ENCODE data around the gene TIAM1.

DNA sequence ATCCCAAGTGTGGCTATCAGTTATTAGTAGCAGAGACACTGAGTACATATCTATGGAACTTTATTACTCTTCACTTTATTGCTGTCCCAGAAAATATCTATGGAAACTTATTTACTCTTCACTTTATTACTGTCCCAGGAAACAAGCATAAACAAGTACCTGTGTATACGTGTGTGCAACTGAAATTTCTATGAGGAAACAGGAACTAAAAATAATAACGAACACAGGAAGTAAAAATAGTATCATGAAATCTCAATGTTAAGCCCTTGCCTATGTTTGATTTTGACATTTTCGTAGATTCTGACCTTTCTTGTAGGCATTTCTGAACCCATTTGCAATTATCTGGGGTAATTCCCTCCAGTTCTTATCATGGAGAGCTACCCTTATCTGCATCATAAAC lies 240.9 kb downstream of the TIAM1 start:
- TF ChIP-seq, protein P1, sequence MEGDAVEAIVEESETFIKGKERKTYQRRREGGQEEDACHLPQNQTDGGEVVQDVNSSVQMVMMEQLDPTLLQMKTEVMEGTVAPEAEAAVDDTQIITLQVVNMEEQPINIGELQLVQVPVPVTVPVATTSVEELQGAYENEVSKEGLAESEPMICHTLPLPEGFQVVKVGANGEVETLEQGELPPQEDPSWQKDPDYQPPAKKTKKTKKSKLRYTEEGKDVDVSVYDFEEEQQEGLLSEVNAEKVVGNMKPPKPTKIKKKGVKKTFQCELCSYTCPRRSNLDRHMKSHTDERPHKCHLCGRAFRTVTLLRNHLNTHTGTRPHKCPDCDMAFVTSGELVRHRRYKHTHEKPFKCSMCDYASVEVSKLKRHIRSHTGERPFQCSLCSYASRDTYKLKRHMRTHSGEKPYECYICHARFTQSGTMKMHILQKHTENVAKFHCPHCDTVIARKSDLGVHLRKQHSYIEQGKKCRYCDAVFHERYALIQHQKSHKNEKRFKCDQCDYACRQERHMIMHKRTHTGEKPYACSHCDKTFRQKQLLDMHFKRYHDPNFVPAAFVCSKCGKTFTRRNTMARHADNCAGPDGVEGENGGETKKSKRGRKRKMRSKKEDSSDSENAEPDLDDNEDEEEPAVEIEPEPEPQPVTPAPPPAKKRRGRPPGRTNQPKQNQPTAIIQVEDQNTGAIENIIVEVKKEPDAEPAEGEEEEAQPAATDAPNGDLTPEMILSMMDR (IDR thresholded peaks at IDR 0.05): no peak
- TF ChIP-seq POLR2A (IDR thresholded peaks at IDR 0.05): no peak

Measured in right lobe of liver (tissue), 4 donors.